GM23338 (cell line): ENCODE results near the gene ADCY3.

Source experiments
- CREB1 ChIP-seq: fragments of 250-450 bp; sonication (Bioruptor Pico); IDR thresholded peaks from 2 replicates; pipeline ENCODE4 v1.5.0; 2020; ENCODE audit warnings: low read depth, mild to moderate bottlenecking, moderate library complexity
- EZH2phosphoT487 ChIP-seq: fragments of 200-600 bp; sonication (generic); IDR thresholded peaks from one replicate; pipeline ENCODE4 v1.8.1; 2018; ENCODE audit warnings: antibody characterized with exemption; ENCODE audit not compliant: unreplicated experiment
- STAT1 ChIP-seq: IDR thresholded peaks from one replicate; pipeline ENCODE4 v1.6.1; 2016; ENCODE audit warnings: antibody characterized with exemption; ENCODE audit not compliant: unreplicated experiment
- TF ChIP-seq, protein P1 (sequence below), 2 experiments: fragments of 200-600 bp in 1 of 2; sonication (generic) in 1 of 2; conservative IDR thresholded peaks; 2 replicates each; pipeline versions ENCODE4 v1.5.1 to v1.6.1; 2016 to 2017; ENCODE audit warnings: antibody characterized with exemption in 2 of 2, low read depth in 2 of 2, mild to moderate bottlenecking in 2 of 2, moderate library complexity in 1 of 2

DNA sequence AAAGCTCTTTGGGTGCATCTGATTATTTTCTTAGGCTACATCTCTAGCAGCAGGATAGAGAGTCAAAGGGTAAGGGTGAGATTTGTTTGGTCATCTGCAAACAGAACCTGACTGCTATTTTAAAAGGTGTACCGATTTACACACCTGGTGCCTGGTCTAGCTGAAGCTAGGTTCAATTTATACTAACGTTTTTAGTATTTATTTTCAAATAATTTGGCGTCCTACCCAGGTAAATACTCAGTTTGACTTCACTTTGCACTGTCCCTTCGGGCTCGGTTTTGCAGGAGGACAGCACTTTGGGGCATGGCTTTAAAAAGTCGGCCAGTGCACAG is 127.5 kb downstream of the ADCY3 start:
- TF ChIP-seq, protein P1, sequence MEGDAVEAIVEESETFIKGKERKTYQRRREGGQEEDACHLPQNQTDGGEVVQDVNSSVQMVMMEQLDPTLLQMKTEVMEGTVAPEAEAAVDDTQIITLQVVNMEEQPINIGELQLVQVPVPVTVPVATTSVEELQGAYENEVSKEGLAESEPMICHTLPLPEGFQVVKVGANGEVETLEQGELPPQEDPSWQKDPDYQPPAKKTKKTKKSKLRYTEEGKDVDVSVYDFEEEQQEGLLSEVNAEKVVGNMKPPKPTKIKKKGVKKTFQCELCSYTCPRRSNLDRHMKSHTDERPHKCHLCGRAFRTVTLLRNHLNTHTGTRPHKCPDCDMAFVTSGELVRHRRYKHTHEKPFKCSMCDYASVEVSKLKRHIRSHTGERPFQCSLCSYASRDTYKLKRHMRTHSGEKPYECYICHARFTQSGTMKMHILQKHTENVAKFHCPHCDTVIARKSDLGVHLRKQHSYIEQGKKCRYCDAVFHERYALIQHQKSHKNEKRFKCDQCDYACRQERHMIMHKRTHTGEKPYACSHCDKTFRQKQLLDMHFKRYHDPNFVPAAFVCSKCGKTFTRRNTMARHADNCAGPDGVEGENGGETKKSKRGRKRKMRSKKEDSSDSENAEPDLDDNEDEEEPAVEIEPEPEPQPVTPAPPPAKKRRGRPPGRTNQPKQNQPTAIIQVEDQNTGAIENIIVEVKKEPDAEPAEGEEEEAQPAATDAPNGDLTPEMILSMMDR (conservative IDR thresholded peaks at IDR 0.05; ENCODE audit: low read depth in 2 of 2) = no peak; a peak in 1 of 4 replicates
- TF ChIP-seq CREB1 = no peak
- no peak for TF ChIP-seq EZH2phosphoT487
- no peak for TF ChIP-seq STAT1
